GM19438 (cell line): ENCODE data around the gene MAPK6.
"Not testable (repeated sequence)": the region's sequence is repeated elsewhere in the genome, so short reads cannot be mapped to it uniquely, and the experiment has no call there.

ENCODE experiments used
- ATAC-seq: cut with Tn5 transposase; IDR thresholded peaks from one replicate; pipeline ENCODE4 v1.9.1; 2021; ENCODE audit warnings: low read depth; ENCODE audit not compliant: unreplicated experiment

Gene MAPK6

GRCh38 chr15:52042051-52042851 is 23.2 kb downstream of the MAPK6 start:
- no peak for ATAC-seq

- ATAC-seq = not testable (repeated sequence)
These were observed 26.8 kb downstream of the MAPK6 start for GRCh38 chr15:52045795-52046298.

GRCh38 chr15:52046552-52046951 is 27.5 kb downstream of the MAPK6 start:
- ATAC-seq = not testable (repeated sequence)

- no peak for ATAC-seq
These were observed 31.4 kb downstream of the MAPK6 start for GRCh38 chr15:52050416-52050815.

- no peak for ATAC-seq
These were observed 33.3 kb downstream of the MAPK6 start for GRCh38 chr15:52052066-52052935.

- ATAC-seq = no peak
These were observed 35.4 kb downstream of the MAPK6 start for GRCh38 chr15:52054381-52054780.

GRCh38 chr15:52054858-52055257 is 35.8 kb downstream of the MAPK6 start:
- not testable (repeated sequence) for ATAC-seq

- no peak for ATAC-seq
These were observed 37.0 kb downstream of the MAPK6 start for GRCh38 chr15:52056001-52056400.

- no peak for ATAC-seq
These were observed 37.5 kb downstream of the MAPK6 start for GRCh38 chr15:52056496-52056895.

- no peak for ATAC-seq
These were observed 39.0 kb downstream of the MAPK6 start for GRCh38 chr15:52057996-52058395.

GRCh38 chr15:52060501-52060900 is 41.5 kb downstream of the MAPK6 start:
- no peak for ATAC-seq

GRCh38 chr15:52066842-52067544 is 48.0 kb downstream of the MAPK6 start:
- no peak for ATAC-seq

GRCh38 chr15:52067545-52067926 is 48.5 kb downstream of the MAPK6 start:
- ATAC-seq = no peak

GRCh38 chr15:52068004-52068615 is 49.1 kb downstream of the MAPK6 start:
- ATAC-seq = no peak

GRCh38 chr15:52069559-52069958 is 50.5 kb downstream of the MAPK6 start:
- no peak for ATAC-seq

- ATAC-seq = no peak
These were observed 52.6 kb downstream of the MAPK6 start for GRCh38 chr15:52071570-52071969.

GRCh38 chr15:52076889-52077781 is 58.1 kb downstream of the MAPK6 start:
- ATAC-seq = no peak

- no peak for ATAC-seq
These were observed 59.3 kb downstream of the MAPK6 start for GRCh38 chr15:52078197-52078875.
